Central memory CD8-positive, alpha-beta T cell (primary cell): ENCODE measurements around the gene DYNC2H1.

ENCODE experiments used
- ATAC-seq: fragments of 150-1000 bp; cut with Tn5 transposase; replicated peaks from 2 replicates; pipeline ENCODE4 v1.10.0; 2022; ENCODE audit warnings: mild to moderate bottlenecking, moderate FRiP score, moderate number of reproducible peaks; ENCODE audit not compliant: poor library complexity, severe bottlenecking; ENCODE audit errors: extremely low read depth
- DNase-seq, 2 donors: peaks; one replicate each; pipeline ENCODE4 v3.0.0; 2021; ENCODE audit warnings: low spot score in 2 of 2
- H3K27ac Mint-ChIP-seq: one replicate; pipeline ENCODE4 v1.8.0; 2022; ENCODE audit warnings: low read depth, mild to moderate bottlenecking, moderate library complexity, mixed read lengths
- H3K27me3 Mint-ChIP-seq: one replicate; pipeline ENCODE4 v1.8.0; 2022; ENCODE audit warnings: mixed read lengths
- H3K36me3 Mint-ChIP-seq: one replicate; pipeline ENCODE4 v1.8.0; 2022; ENCODE audit warnings: mild to moderate bottlenecking, moderate library complexity, mixed read lengths; ENCODE audit not compliant: insufficient read depth
- H3K4me1 Mint-ChIP-seq: one replicate; pipeline ENCODE4 v1.8.0; 2022; ENCODE audit warnings: mixed read lengths
- H3K4me3 Mint-ChIP-seq: one replicate; pipeline ENCODE4 v1.8.0; 2022; ENCODE audit warnings: mild to moderate bottlenecking, moderate library complexity, mixed read lengths
- H3K9me3 Mint-ChIP-seq: one replicate; pipeline ENCODE4 v1.8.0; 2022; ENCODE audit warnings: mixed read lengths

The DYNC2H1 gene

GRCh38 chr11:103407641-103408040 lies 298.4 kb downstream of the DYNC2H1 start:
- no peaks in the 10 kb centered on the region for H3K4me1 Mint-ChIP-seq
- H3K4me3 Mint-ChIP-seq: no peak overlapping the region
- no peak overlapping the region for H3K27ac Mint-ChIP-seq
- no peaks in the 10 kb centered on the region for H3K27me3 Mint-ChIP-seq
- H3K9me3 Mint-ChIP-seq: no peaks in the 10 kb centered on the region
- DNase-seq (no peak), ATAC-seq (no peak)
- H3K36me3 Mint-ChIP-seq: no peaks in the 10 kb centered on the region

- peaks cover 4% of the 10 kb centered on the region for H3K9me3 Mint-ChIP-seq
- no peaks in the 10 kb centered on the region for H3K27me3 Mint-ChIP-seq
- no peak overlapping the region for H3K27ac Mint-ChIP-seq
Measured at GRCh38 chr11:103413266-103413888, 304.2 kb downstream of the DYNC2H1 start.

DNA sequence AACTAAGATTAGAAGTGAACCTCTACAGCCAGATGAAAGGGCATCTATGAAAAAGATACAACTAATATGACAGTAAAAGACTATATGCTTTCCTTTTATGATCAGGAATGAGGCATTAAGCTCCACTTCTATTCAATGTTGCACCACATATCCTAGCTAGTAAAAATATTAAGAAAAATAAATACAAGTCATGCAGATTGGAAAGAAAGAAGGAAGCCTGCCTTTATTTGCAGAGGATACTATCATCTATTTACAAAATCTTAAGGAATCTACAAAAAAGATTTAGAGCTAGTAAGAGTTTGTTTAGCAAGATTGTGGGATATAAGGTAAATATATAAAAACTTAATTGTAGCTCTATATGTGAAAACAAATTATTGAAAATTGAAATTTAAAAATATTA lies 308.8 kb downstream of the DYNC2H1 start:
- no peak for ATAC-seq
- no peak overlapping the region for H3K4me3 Mint-ChIP-seq
- DNase-seq: no peak
- H3K36me3 Mint-ChIP-seq: peaks cover 2% of the 10 kb centered on the region
- H3K27me3 Mint-ChIP-seq: no peaks in the 10 kb centered on the region
- peaks cover 12% of the 10 kb centered on the region for H3K9me3 Mint-ChIP-seq
- no peak overlapping the region for H3K27ac Mint-ChIP-seq
- no peaks in the 10 kb centered on the region for H3K4me1 Mint-ChIP-seq

More at GRCh38 chr11:103413266-103413888, 304.2 kb downstream of the DYNC2H1 start:
- Mint-ChIP-seq H3K36me3 (peaks cover 1% of the 10 kb centered on the region), H3K4me3 (no peak overlapping the region), H3K4me1 (no peaks in the 10 kb centered on the region)
- DNase-seq (no peak), ATAC-seq (no peak)

GRCh38 chr11:103420593-103420992 lies 311.4 kb downstream of the DYNC2H1 start:
- H3K4me1 Mint-ChIP-seq: no peaks in the 10 kb centered on the region
- DNase-seq (no peak), ATAC-seq (no peak)
- H3K27ac Mint-ChIP-seq: no peak overlapping the region
- H3K4me3 Mint-ChIP-seq: no peak overlapping the region
- no peaks in the 10 kb centered on the region for H3K27me3 Mint-ChIP-seq
- peaks cover 2% of the 10 kb centered on the region for H3K36me3 Mint-ChIP-seq
- H3K9me3 Mint-ChIP-seq: peaks cover 12% of the 10 kb centered on the region

DNA sequence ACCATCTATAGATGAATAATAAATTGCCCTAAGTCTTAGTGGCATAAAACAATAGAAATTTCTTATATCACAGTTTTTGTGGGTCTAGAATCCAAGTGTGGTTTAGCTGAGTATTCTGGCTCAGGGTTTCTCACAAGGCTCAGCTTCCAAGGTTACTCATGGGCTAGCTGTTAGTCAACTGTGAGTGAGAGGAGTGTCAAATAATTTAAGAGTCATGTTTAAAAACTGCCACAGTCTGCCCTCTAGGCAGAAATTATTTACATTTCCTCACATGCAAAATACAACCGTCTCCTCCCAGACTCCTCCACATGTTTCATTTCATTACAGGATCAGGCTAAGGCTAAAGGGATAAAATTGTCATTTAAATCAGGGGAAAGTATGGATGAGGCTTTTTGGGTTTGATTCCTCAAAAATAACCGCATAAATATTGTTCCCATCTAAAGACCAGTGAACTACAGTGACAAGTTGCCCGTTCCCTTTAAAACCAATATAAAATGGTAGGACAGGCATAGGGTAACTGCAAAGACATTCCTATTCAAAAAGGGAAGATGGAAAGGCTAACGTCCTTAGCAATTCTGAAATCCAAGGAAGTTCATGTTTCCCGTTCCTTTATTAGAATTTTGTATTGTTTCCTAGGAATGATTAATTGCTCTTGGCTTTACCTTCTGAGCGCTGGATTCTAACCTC lies 324.3 kb downstream of the DYNC2H1 start:
- H3K4me1 Mint-ChIP-seq: no peaks in the 10 kb centered on the region
- no peaks in the 10 kb centered on the region for H3K9me3 Mint-ChIP-seq
- ATAC-seq (no peak), DNase-seq (no peak)
- no peaks in the 10 kb centered on the region for H3K36me3 Mint-ChIP-seq
- no peak overlapping the region for H3K4me3 Mint-ChIP-seq
- H3K27ac Mint-ChIP-seq: no peak overlapping the region
- H3K27me3 Mint-ChIP-seq: no peaks in the 10 kb centered on the region

- no peak overlapping the region for H3K27ac Mint-ChIP-seq
- H3K4me3 Mint-ChIP-seq: no peak overlapping the region
- DNase-seq (no peak), ATAC-seq (no peak)
- no peaks in the 10 kb centered on the region for H3K36me3 Mint-ChIP-seq
- H3K27me3 Mint-ChIP-seq: no peaks in the 10 kb centered on the region
- H3K4me1 Mint-ChIP-seq: no peaks in the 10 kb centered on the region
- no peaks in the 10 kb centered on the region for H3K9me3 Mint-ChIP-seq
Measured at GRCh38 chr11:103434073-103434411, 324.8 kb downstream of the DYNC2H1 start.

DNA sequence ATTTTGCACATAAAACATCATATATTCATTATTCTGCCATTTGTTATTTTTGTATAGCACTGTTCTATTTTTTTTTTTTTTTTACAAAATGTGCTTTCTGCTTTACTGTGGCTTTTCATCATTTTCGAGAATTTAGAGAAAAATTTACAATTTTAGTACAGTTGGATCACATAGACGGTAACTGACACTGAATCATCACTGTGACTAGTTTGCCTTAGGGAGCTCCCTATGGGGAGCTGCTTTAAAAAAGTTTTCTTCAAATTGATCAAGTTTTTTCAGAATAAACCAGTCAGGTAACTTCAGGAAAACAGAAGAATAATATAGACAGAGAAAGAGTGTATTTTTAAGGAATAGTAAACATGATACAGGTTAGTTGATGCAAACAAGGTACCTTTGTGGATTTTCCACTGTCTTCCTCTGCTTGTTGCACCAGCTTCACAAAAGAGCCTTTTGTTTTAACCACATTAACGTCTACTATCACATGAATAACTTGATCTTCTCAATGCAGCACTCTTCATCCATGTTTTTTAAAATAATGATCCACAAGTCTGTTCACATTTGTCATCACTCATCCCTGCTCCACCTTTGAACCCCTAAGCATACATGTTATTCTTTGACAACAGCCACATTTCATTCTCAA lies 327.0 kb downstream of the DYNC2H1 start:
- ATAC-seq (no peak), DNase-seq (no peak)
- no peaks in the 10 kb centered on the region for H3K27me3 Mint-ChIP-seq
- H3K4me1 Mint-ChIP-seq: no peaks in the 10 kb centered on the region
- H3K4me3 Mint-ChIP-seq: no peak overlapping the region
- no peaks in the 10 kb centered on the region for H3K9me3 Mint-ChIP-seq
- H3K36me3 Mint-ChIP-seq: no peaks in the 10 kb centered on the region
- H3K27ac Mint-ChIP-seq: no peak overlapping the region

- no peaks in the 10 kb centered on the region for H3K9me3 Mint-ChIP-seq
- DNase-seq (no peak), ATAC-seq (no peak)
- H3K27ac Mint-ChIP-seq: no peak overlapping the region
- no peaks in the 10 kb centered on the region for H3K36me3 Mint-ChIP-seq
- no peaks in the 10 kb centered on the region for H3K27me3 Mint-ChIP-seq
- no peaks in the 10 kb centered on the region for H3K4me1 Mint-ChIP-seq
- no peak overlapping the region for H3K4me3 Mint-ChIP-seq
Measured at GRCh38 chr11:103441021-103441420, 331.8 kb downstream of the DYNC2H1 start.

- Mint-ChIP-seq H3K27ac (no peak overlapping the region), H3K27me3 (no peaks in the 10 kb centered on the region), H3K4me3 (no peak overlapping the region), H3K36me3 (no peaks in the 10 kb centered on the region), H3K4me1 (no peaks in the 10 kb centered on the region), H3K9me3 (no peaks in the 10 kb centered on the region)
- DNase-seq (no peak), ATAC-seq (no peak)
Measured at GRCh38 chr11:103448966-103449365, 339.7 kb downstream of the DYNC2H1 start.

DNA sequence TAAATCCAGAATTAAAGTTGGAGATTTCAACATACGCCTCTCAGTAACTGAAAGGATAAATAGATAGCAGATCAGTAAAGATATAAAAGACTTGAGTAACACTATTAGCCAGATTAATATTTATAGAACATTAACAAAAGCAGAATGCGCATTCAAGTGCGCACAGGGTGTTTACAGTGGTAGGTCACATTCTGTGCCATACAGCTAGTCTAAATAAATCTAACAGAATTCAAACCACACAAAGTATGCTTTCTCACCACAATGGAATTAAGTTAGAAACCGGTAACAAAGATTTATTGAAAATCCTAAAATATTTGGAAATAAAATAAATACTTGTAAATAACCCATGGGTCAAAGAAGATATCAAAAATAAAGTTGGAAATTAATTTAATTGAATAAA lies 341.0 kb downstream of the DYNC2H1 start:
- H3K36me3 Mint-ChIP-seq: no peaks in the 10 kb centered on the region
- no peak overlapping the region for H3K4me3 Mint-ChIP-seq
- DNase-seq (no peak), ATAC-seq (no peak)
- H3K27ac Mint-ChIP-seq: no peak overlapping the region
- no peaks in the 10 kb centered on the region for H3K9me3 Mint-ChIP-seq
- no peaks in the 10 kb centered on the region for H3K27me3 Mint-ChIP-seq
- no peaks in the 10 kb centered on the region for H3K4me1 Mint-ChIP-seq

GRCh38 chr11:103453126-103453525 lies 343.9 kb downstream of the DYNC2H1 start:
- DNase-seq (no peak), ATAC-seq (no peak)
- Mint-ChIP-seq H3K27ac (no peak overlapping the region), H3K36me3 (no peaks in the 10 kb centered on the region), H3K4me3 (no peak overlapping the region), H3K27me3 (no peaks in the 10 kb centered on the region), H3K9me3 (no peaks in the 10 kb centered on the region), H3K4me1 (no peaks in the 10 kb centered on the region)

DNA sequence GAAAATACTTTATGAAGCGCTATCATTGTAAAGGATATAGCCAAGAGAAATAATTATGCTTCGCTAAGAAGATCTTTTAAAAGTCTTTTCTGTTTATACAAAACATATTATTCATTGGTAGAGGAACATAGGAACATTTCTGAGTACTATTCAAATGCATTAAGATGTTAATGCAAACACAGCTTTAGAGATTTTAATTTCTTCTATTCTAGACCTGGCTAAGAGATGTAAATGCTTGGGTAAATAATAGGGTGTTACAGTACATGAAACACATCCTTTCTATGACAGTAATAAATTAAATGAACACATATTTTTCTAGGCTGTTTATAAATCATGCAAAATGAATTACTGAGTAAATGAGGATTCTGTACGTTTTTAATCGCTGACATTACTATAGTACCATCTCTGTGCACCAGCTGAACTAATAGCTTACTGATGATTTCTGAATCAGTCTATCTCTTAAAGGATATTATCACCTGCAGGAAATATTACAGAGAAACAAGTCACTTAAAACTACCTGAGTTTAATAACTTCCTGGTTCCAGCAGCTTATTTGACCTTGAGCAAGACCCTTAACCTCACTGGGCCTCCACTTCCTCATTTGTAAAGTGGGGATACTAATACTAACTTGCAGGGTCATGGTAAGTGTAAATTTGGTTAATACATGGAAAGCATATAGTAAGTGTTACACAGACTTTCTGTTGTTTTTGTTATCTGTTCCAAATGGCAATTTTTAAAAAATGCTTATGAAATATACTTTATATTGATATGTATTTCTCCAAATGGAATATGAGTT lies 344.9 kb downstream of the DYNC2H1 start:
- Mint-ChIP-seq H3K27ac (no peak overlapping the region), H3K36me3 (no peaks in the 10 kb centered on the region), H3K27me3 (no peaks in the 10 kb centered on the region), H3K4me1 (no peaks in the 10 kb centered on the region), H3K9me3 (no peaks in the 10 kb centered on the region), H3K4me3 (no peak overlapping the region)
- DNase-seq (no peak), ATAC-seq (no peak)
